HG02588 (cell line): ENCODE results near the gene ATIC.
"Not testable (repeated sequence)": the region's sequence is repeated elsewhere in the genome, so short reads cannot be mapped to it uniquely, and the experiment has no call there.

Experiments
- ATAC-seq: cut with Tn5 transposase; IDR thresholded peaks from one replicate; pipeline ENCODE4 v1.9.1; 2021; ENCODE audit warnings: mild to moderate bottlenecking, moderate library complexity; ENCODE audit not compliant: unreplicated experiment

Gene ATIC

DNA sequence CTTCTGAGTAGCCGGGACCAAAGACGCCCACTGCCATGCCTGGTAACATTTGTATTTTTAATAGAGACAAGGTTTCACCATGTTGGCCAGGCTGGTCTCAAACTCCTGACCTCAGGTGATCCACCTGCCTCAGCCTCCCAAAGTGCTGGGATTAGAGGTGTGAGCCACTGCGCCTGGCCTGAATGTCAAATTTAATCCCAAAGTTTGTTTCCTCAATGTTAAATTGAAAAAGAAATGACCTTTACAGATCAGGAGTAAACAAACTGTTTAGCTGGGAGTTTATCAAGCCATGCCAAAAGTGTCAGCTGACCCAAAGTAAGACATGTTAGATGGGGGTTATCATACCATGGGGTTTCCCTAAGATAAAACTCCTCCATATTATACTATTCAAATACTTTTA lies 48.2 kb downstream of the ATIC start:
- not testable (repeated sequence) for ATAC-seq

GRCh38 chr2:215360596-215360995 lies 48.7 kb downstream of the ATIC start:
- no peak for ATAC-seq

DNA sequence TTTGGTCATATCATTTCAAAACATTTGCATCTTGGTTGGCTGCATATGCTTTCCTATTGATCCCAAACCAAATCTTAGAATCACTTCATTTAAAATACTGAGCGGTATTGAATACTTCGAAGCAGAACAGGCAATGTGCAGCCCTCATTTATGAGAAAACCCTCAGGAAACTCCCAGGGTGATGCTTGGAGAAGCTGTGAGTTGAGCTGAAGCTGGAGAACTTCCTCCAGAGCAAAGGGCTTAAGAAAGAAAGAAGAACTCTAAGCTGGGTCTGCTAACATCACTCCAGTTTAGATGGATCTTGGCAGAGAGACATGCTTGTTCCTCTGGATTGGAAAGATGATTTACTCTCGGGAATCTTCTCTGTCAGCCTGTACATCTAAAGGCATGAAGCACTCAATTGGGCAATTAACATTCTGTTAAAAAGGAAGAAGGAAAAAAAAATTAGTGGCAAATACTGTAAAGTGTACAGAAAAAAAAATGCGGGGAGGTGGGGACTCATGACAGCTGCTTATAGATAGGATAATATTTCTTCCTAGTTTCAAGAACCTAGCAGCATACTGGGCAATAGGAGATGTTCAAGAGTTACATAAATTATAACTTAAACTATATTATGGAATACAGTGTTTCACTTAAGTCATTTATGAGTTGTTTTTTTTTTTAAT lies 49.5 kb downstream of the ATIC start:
- ATAC-seq: no peak

GRCh38 chr2:215361876-215362561 lies 50.2 kb downstream of the ATIC start:
- no peak for ATAC-seq

DNA sequence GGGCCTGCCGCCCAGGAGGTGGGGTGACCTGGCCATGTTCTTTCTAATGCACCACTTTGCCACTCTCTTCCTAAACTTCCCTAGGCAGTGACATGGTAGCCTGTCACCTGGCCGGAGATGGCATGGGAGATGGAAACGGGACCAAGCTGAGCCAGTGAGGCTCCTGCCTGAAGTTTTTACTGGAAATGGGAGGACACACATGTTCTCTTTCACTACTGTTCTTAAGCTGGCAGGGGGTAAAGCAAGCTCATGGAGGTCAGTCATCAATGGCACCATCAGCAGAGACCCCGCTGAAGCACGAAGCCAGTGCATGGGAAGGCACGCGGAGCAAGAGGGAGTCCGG lies 50.7 kb downstream of the ATIC start:
- ATAC-seq: no peak

DNA sequence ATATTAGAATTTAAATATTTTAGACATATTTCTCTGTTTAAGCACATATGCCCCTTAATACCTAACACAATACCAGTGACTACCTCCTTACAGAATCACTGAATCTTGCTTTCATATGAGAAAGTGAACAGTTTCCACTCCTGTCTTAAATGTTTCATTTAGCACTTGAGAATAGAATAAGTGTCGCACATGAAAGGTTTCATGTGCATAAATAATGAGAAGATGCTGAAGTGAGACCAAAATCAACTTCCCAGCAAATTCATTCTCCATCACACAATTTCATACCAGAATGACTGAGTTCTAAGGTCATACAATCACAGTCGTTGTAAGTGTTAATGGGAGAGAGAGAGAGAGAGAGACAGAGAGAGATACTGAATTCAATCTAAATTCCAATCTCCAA lies 51.2 kb downstream of the ATIC start:
- no peak for ATAC-seq

- ATAC-seq: no peak
Observed at GRCh38 chr2:215363461-215364156, 51.8 kb downstream of the ATIC start.

DNA sequence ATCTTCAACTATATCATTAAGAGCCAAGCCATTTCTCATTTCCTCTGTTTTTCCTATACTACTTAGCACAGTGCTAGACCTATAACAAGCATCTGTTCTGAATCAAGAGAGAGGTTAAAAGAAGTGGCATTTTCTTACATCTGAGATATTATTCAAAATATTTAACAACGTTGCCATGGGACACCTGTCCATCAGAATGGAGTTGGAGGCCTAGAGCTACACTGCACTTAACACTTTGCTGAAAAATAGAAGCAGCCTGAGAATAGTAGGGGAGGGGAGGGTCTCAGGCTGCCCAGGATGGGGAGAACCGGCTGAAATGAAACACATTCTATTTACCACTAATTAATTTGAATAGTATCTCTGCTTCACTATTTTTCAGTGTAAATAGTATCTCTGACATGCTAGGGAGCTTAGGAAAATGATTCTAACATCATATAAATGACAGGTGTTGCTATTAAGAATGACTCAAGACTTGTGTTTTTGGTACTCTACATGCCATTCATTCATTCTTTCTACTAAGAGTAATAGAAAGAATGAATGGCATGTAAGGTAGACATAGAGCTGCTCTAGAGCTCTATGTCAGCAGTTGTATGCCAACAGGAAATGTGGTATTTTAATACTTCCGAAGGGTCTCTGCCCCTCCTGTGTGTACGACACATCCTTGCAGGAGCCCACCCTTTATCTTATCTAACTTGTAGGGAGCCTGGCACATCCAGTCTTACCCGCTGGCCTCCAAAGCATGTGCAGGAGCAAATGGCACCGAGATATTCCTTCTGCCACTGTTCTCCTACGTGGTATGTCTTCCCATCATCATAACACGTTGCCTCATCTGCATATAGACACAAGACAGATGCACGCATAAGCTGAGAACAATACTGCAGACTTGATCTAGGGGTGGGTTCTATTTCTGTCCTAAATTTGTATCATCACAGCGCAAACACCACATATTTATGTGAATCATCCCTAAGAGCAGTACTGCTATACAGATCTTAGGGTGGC lies 52.6 kb downstream of the ATIC start:
- no peak for ATAC-seq

DNA sequence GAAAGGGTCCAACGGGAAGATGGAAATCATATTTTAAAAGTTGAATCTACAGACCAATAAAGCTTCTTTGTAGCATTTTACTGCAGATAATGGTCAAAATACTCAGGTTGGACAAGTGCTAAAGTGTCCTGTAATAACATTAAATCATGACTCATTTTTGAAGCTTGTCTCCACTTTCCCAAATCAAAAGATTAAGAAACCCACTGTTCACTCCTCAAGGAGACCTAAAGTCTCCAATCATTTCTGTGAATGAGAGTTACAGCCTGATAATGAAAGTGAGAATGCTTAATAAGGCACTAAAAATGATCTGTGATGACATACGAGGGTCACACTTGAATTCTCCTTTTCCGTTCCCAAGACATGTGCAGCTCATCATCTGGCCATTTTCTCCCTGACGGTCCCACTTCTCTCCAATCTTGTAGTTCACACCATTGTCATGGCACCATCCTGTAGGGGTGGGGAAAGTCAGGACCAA lies 53.4 kb downstream of the ATIC start:
- ATAC-seq: no peak

- ATAC-seq: no peak
Observed at GRCh38 chr2:215366440-215367032, 54.7 kb downstream of the ATIC start.

GRCh38 chr2:215367662-215368492 lies 56.0 kb downstream of the ATIC start:
- no peak for ATAC-seq

GRCh38 chr2:215368493-215368809 lies 56.6 kb downstream of the ATIC start:
- ATAC-seq: no peak

- no peak for ATAC-seq
Observed at GRCh38 chr2:215369181-215369760, 57.4 kb downstream of the ATIC start.

GRCh38 chr2:215370112-215370965 lies 58.5 kb downstream of the ATIC start:
- no peak for ATAC-seq

DNA sequence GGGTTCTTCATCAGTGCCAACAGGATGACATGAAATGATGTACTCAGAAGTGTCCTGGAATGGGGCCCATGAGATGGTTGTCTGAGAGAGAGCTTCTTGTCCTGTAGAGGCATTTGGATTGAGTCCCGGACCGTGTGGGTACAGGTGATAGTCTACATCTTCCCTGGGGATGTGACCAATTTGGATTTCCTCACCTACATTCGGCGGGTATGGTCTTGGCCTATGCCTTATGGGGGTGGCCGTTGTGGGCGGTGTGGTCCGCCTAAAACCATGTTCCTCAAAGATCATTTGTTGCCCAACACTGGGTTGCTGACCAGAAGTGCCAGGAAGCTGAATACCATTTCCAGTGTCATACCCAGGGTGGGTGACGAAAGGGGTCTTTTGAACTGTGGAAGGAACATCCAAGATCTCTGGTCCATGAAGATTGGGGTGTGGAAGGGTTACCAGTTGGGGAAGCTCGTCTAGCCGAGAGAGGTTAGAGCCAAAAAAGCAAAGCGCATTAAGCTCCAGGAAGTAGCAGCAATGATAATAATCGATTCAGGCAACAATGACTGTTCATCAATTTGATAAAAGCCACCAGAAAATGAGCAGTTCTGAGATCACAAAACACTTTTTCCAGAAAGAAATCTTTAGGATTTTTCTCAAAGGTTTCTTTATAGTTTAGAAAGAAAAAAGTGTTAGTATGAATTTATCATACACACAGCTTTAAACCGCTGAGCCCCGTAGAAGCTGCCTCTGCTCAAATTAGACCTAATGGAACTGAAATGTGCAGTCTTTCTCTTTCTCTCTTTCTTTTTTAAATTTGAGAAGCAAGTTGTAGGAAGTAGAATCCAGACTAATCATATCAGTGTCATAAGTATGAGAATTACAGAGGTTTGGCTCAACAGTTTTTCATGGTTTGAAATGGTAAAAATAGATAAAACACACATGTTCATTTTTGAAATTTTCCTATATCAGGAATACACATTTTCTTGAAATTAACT lies 60.3 kb downstream of the ATIC start:
- no peak for ATAC-seq

DNA sequence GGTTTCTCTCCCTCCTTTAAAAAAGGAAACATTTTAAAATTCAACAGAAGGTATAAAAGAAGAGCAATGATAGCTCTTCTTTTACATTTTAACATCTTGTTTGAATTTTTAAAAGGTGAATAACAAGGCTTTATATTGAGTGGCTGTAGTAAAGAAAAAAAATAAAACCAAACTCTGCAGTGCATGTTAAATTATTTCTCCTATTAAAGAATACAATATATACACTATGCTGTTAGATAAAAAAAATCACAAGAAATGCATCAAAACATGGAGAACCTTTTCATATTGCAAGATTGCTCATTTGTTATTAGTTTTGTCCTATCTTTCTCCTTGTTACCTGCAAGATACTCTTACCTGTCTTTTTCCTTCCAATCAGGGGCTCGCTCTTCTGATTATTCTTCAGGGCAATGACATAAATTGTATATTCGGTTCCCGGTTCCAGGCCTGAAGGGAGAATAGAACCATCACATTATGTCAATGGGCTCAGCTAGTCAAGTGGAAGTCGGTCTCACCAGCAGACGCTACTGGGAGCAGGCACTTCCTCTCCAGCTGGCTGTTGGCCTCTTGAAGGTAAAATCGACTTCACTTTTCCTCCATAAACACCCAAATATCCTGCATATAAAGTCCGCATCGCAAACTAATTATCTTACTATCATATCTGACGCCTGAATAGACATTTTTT lies 61.2 kb downstream of the ATIC start:
- ATAC-seq: no peak

DNA sequence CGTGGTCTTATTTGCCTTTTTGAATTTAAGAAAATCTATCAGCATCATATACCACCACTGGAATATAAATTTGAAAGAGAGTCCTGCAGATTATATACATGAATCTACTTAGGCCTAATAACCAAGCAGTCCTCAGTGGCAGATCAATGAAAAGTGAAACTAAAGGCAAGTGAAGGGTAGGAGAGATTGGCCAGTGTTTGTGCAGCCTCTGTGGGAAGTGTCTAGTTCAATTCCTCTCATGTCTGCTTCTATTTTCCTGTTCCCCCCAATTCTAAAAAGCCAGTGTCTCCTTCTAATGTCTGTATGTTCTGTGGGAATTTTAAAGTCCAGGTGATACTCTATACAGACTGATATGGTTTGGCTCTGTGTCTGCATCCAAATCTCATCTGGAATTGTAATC lies 62.1 kb downstream of the ATIC start:
- no peak for ATAC-seq
